PFSK-1 (cell line): ENCODE measurements around the gene LINC00237.

Experiments
- FOXP2 ChIP-seq: optimal IDR thresholded peaks from 2 replicates; pipeline ENCODE3; 2011; ENCODE audit warnings: borderline replicate concordance, control low read depth, inconsistent platforms; ENCODE audit not compliant: insufficient read depth; ENCODE audit errors: extremely low read length, extremely low read depth
- POLR2AphosphoS5 ChIP-seq: IDR thresholded peaks from 2 replicates; pipeline ENCODE4 v1.6.1; 2012; ENCODE audit warnings: low read depth, mild to moderate bottlenecking, control low read depth, low read length, moderate library complexity
- REST ChIP-seq, 2 experiments: IDR thresholded peaks; 2 replicates each; pipeline versions ENCODE4 v1.6.1 to v1.8.0; 2011 to 2012; ENCODE audit warnings: low read depth in 2 of 2, low read length in 2 of 2, control low read depth in 1 of 2, inconsistent platforms in 1 of 2, mild to moderate bottlenecking in 1 of 2, moderate library complexity in 1 of 2; ENCODE audit not compliant: insufficient read depth in 1 of 2
- SIN3A ChIP-seq: IDR thresholded peaks from 2 replicates; pipeline ENCODE4 v1.6.1; 2012; ENCODE audit warnings: mild to moderate bottlenecking, low read length, moderate library complexity, borderline replicate concordance; ENCODE audit not compliant: insufficient read depth
- TAF1 ChIP-seq: IDR thresholded peaks from 2 replicates; pipeline ENCODE4 v1.6.1; 2012; ENCODE audit warnings: low read length, control low read depth, borderline replicate concordance; ENCODE audit not compliant: insufficient read depth

The LINC00237 gene

GRCh38 chr20:21147593-21147992 lies 41.4 kb upstream of the LINC00237 start:
- no peak for TF ChIP-seq REST (IDR thresholded peaks at IDR 0.05; ENCODE audit: insufficient read depth in 1 of 2, low read depth in 2 of 2, low read length in 2 of 2)
- no peak for TF ChIP-seq FOXP2

- no peak for TF ChIP-seq FOXP2
- no peak for TF ChIP-seq POLR2AphosphoS5
- TF ChIP-seq TAF1 = no peak
- no peak for TF ChIP-seq SIN3A
- no peak for TF ChIP-seq REST (IDR thresholded peaks at IDR 0.05; ENCODE audit: insufficient read depth in 1 of 2, low read depth in 2 of 2, low read length in 2 of 2)
Measured at GRCh38 chr20:21146215-21146614, 40.1 kb upstream of the LINC00237 start.

- TF ChIP-seq POLR2AphosphoS5 = no peak
- TF ChIP-seq FOXP2 = no peak
- TF ChIP-seq REST (IDR thresholded peaks at IDR 0.05; ENCODE audit: insufficient read depth in 1 of 2, low read depth in 2 of 2, low read length in 2 of 2) = no peak
- TF ChIP-seq TAF1 = no peak
- no peak for TF ChIP-seq SIN3A
Measured at GRCh38 chr20:21145424-21145823, 39.3 kb upstream of the LINC00237 start.

- TF ChIP-seq SIN3A (no peak), POLR2AphosphoS5 (no peak), FOXP2 (no peak)
Measured at GRCh38 chr20:21143194-21143890, 37.2 kb upstream of the LINC00237 start.

- TF ChIP-seq POLR2AphosphoS5 = no peak
- no peak for TF ChIP-seq REST (IDR thresholded peaks at IDR 0.05; ENCODE audit: insufficient read depth in 1 of 2, low read depth in 2 of 2, low read length in 2 of 2)
- no peak for TF ChIP-seq TAF1
- TF ChIP-seq FOXP2 = no peak
- TF ChIP-seq SIN3A = no peak
Measured at GRCh38 chr20:21141825-21142224, 35.7 kb upstream of the LINC00237 start.
